ENCODE measurements around the gene PPM1M.

Gene PPM1M

GRCh38 chr3:52233108-52233591 is 12.4 kb upstream of the PPM1M start:
- peaks cover 49 to 55% of the 10 kb centered on the region in 2 experiments for H3K36me3 ChIP-seq (ENCODE audit: control insufficient read depth in 1 of 2, insufficient read depth in 2 of 2, low read length in 2 of 2)
- no peak overlapping the region for H4K12ac ChIP-seq (ENCODE audit: low read depth, low read length)
- H3K79me1 ChIP-seq (ENCODE audit: low read length), result peaks cover 4% of the 10 kb centered on the region
- no peak overlapping the region for H2BK120ac ChIP-seq (ENCODE audit: insufficient read depth, low read length, poor library complexity)
- no peak overlapping the region for H3K4me3 ChIP-seq (ENCODE audit: low read depth, low read length)
- no peaks in the 10 kb centered on the region for H3K27me3 ChIP-seq (ENCODE audit: insufficient read depth, low read length)
- H3K18ac ChIP-seq (ENCODE audit: low read length), result no peak overlapping the region
- no peak overlapping the region for H4K91ac ChIP-seq (ENCODE audit: low read depth, low read length)
- no peak overlapping the region for H3K14ac ChIP-seq (ENCODE audit: low read length)
- no peak overlapping the region for H3K9ac ChIP-seq (ENCODE audit: low read length)
- no peaks in the 10 kb centered on the region for H3K79me2 ChIP-seq (ENCODE audit: control insufficient read depth, insufficient read depth, low read length, poor library complexity)
- no peak overlapping the region for H4K8ac ChIP-seq (ENCODE audit: low read depth, low read length)
- no peak overlapping the region for H3K4me2 ChIP-seq (ENCODE audit: low read length)
- H3K4ac ChIP-seq (ENCODE audit: low read depth, low read length), result no peak overlapping the region
- no CpG with 5 or more reads among the region's 5 CpGs for WGBS (ENCODE audit: extremely low coverage, insufficient coverage, insufficient read length)
- no peak overlapping the region for H2AK5ac ChIP-seq (ENCODE audit: low read length)
- no peak overlapping the region for H3K23ac ChIP-seq (ENCODE audit: low read length)
- H2AFZ ChIP-seq (ENCODE audit: insufficient read depth, low read length, poor library complexity), result no peak overlapping the region
- no peak overlapping the region for H3K27ac ChIP-seq (ENCODE audit: low read depth, low read length)
- H2BK5ac ChIP-seq (ENCODE audit: low read depth, low read length, poor library complexity), result no peak overlapping the region
- H3K9me3 ChIP-seq (ENCODE audit: insufficient read depth, low read depth, low read length), result peaks cover 2% of the 10 kb centered on the region
- no peak overlapping the region for H2BK12ac ChIP-seq (ENCODE audit: low read length)
- peaks cover 10 to 11% of the 10 kb centered on the region in 2 experiments for H3K4me1 ChIP-seq (ENCODE audit: control insufficient read depth in 1 of 2, insufficient read depth in 2 of 2, low read length in 2 of 2)
- DNase-seq, result no peak

GRCh38 chr3:52233968-52234367 is 11.6 kb upstream of the PPM1M start:
- Histone ChIP-seq H2AK5ac (ENCODE audit: low read length) (no peak overlapping the region), H4K12ac (ENCODE audit: low read depth, low read length) (no peak overlapping the region), H3K23ac (ENCODE audit: low read length) (no peak overlapping the region), H3K9me3 (ENCODE audit: insufficient read depth, low read depth, low read length) (peaks cover 4% of the 10 kb centered on the region), H3K79me1 (ENCODE audit: low read length) (peaks cover 8% of the 10 kb centered on the region), H2BK120ac (ENCODE audit: insufficient read depth, low read length, poor library complexity) (no peak overlapping the region), H2AFZ (ENCODE audit: insufficient read depth, low read length, poor library complexity) (no peak overlapping the region), H3K4me1 (ENCODE audit: control insufficient read depth in 1 of 2, insufficient read depth in 2 of 2, low read length in 2 of 2) (peaks cover 14% of the 10 kb centered on the region in 2 experiments), H2BK5ac (ENCODE audit: low read depth, low read length, poor library complexity) (no peak overlapping the region), H4K8ac (ENCODE audit: low read depth, low read length) (no peak overlapping the region), H3K4me3 (ENCODE audit: low read depth, low read length) (no peak overlapping the region), H3K9ac (ENCODE audit: low read length) (no peak overlapping the region), H3K79me2 (ENCODE audit: control insufficient read depth, insufficient read depth, low read length, poor library complexity) (peaks cover 3% of the 10 kb centered on the region), H3K36me3 (ENCODE audit: control insufficient read depth in 1 of 2, insufficient read depth in 2 of 2, low read length in 2 of 2) (peaks cover 45 to 50% of the 10 kb centered on the region in 2 experiments), H3K4ac (ENCODE audit: low read depth, low read length) (no peak overlapping the region), H3K27ac (ENCODE audit: low read depth, low read length) (no peak overlapping the region), H3K27me3 (ENCODE audit: insufficient read depth, low read length) (no peaks in the 10 kb centered on the region), H3K18ac (ENCODE audit: low read length) (no peak overlapping the region), H3K4me2 (ENCODE audit: low read length) (no peak overlapping the region), H4K91ac (ENCODE audit: low read depth, low read length) (no peak overlapping the region), H2BK12ac (ENCODE audit: low read length) (no peak overlapping the region), H3K14ac (ENCODE audit: low read length) (no peak overlapping the region)
- no peak for DNase-seq
- WGBS (ENCODE audit: extremely low coverage, insufficient coverage, insufficient read length), result no CpG with 5 or more reads among the region's 3 CpGs

- Histone ChIP-seq H2BK5ac (ENCODE audit: low read depth, low read length, poor library complexity) (no peak overlapping the region), H3K9me3 (ENCODE audit: insufficient read depth, low read depth, low read length) (peaks cover 4% of the 10 kb centered on the region), H4K12ac (ENCODE audit: low read depth, low read length) (no peak overlapping the region), H3K4me1 (ENCODE audit: control insufficient read depth in 1 of 2, insufficient read depth in 2 of 2, low read length in 2 of 2) (peaks cover 14 to 16% of the 10 kb centered on the region in 2 experiments), H3K18ac (ENCODE audit: low read length) (no peak overlapping the region), H3K4me3 (ENCODE audit: low read depth, low read length) (no peak overlapping the region), H3K9ac (ENCODE audit: low read length) (no peak overlapping the region), H3K4ac (ENCODE audit: low read depth, low read length) (no peak overlapping the region), H3K23ac (ENCODE audit: low read length) (no peak overlapping the region), H2AFZ (ENCODE audit: insufficient read depth, low read length, poor library complexity) (no peak overlapping the region), H2BK120ac (ENCODE audit: insufficient read depth, low read length, poor library complexity) (no peak overlapping the region), H3K79me1 (ENCODE audit: low read length) (peaks cover 12% of the 10 kb centered on the region), H3K79me2 (ENCODE audit: control insufficient read depth, insufficient read depth, low read length, poor library complexity) (peaks cover 7% of the 10 kb centered on the region), H3K4me2 (ENCODE audit: low read length) (no peak overlapping the region), H2BK12ac (ENCODE audit: low read length) (no peak overlapping the region), H4K8ac (ENCODE audit: low read depth, low read length) (no peak overlapping the region), H3K14ac (ENCODE audit: low read length) (no peak overlapping the region), H3K27ac (ENCODE audit: low read depth, low read length) (no peak overlapping the region), H4K91ac (ENCODE audit: low read depth, low read length) (no peak overlapping the region), H2AK5ac (ENCODE audit: low read length) (no peak overlapping the region), H3K27me3 (ENCODE audit: insufficient read depth, low read length) (no peaks in the 10 kb centered on the region), H3K36me3 (ENCODE audit: control insufficient read depth in 1 of 2, insufficient read depth in 2 of 2, low read length in 2 of 2) (peaks cover 37 to 42% of the 10 kb centered on the region in 2 experiments)
- DNase-seq, result no peak
- WGBS (ENCODE audit: extremely low coverage, insufficient coverage, insufficient read length), result no CpG with 5 or more reads among the region's 15 CpGs
Measured at GRCh38 chr3:52234516-52235447, 10.8 kb upstream of the PPM1M start.

GRCh38 chr3:52236424-52236886 is 9.1 kb upstream of the PPM1M start:
- no peak for DNase-seq
- Histone ChIP-seq H4K8ac (ENCODE audit: low read depth, low read length) (no peak overlapping the region), H3K27ac (ENCODE audit: low read depth, low read length) (no peak overlapping the region), H2AK5ac (ENCODE audit: low read length) (no peak overlapping the region), H3K23ac (ENCODE audit: low read length) (no peak overlapping the region), H3K18ac (ENCODE audit: low read length) (no peak overlapping the region), H4K12ac (ENCODE audit: low read depth, low read length) (no peak overlapping the region), H2AFZ (ENCODE audit: insufficient read depth, low read length, poor library complexity) (no peak overlapping the region), H3K79me2 (ENCODE audit: control insufficient read depth, insufficient read depth, low read length, poor library complexity) (peaks cover 7% of the 10 kb centered on the region), H3K27me3 (ENCODE audit: insufficient read depth, low read length) (no peaks in the 10 kb centered on the region), H3K4me3 (ENCODE audit: low read depth, low read length) (no peak overlapping the region), H3K9ac (ENCODE audit: low read length) (no peak overlapping the region), H4K91ac (ENCODE audit: low read depth, low read length) (no peak overlapping the region), H2BK5ac (ENCODE audit: low read depth, low read length, poor library complexity) (no peak overlapping the region), H3K79me1 (ENCODE audit: low read length) (peaks cover 12% of the 10 kb centered on the region), H2BK120ac (ENCODE audit: insufficient read depth, low read length, poor library complexity) (no peak overlapping the region), H3K9me3 (ENCODE audit: insufficient read depth, low read depth, low read length) (peaks cover 4% of the 10 kb centered on the region), H2BK12ac (ENCODE audit: low read length) (no peak overlapping the region), H3K14ac (ENCODE audit: low read length) (no peak overlapping the region), H3K36me3 (ENCODE audit: control insufficient read depth in 1 of 2, insufficient read depth in 2 of 2, low read length in 2 of 2) (peaks cover 20 to 25% of the 10 kb centered on the region in 2 experiments), H3K4me1 (ENCODE audit: control insufficient read depth in 1 of 2, insufficient read depth in 2 of 2, low read length in 2 of 2) (peaks cover 14 to 21% of the 10 kb centered on the region in 2 experiments), H3K4ac (ENCODE audit: low read depth, low read length) (no peak overlapping the region), H3K4me2 (ENCODE audit: low read length) (no peak overlapping the region)
- no CpG with 5 or more reads among the region's 5 CpGs for WGBS (ENCODE audit: extremely low coverage, insufficient coverage, insufficient read length)
